Heart left ventricle (tissue), 16 donors: ENCODE results near the gene ABCD1. TPM values are rescaled to one million over a fixed set of nuclear protein-coding genes. Genes with fewer than 3 reads are reported as not detected.
A peak's percentile ranks its signal among the peaks of the same experiment; 100 is the strongest.
"Not testable (repeated sequence)": the region's sequence is repeated elsewhere in the genome, so short reads cannot be mapped to it uniquely, and the experiment has no call there.

Experiments
- ATAC-seq, 4 donors: fragments of 200-7000 bp; cut with Tn5 transposase; one replicate each; pipeline ENCODE4 v1.9.1; 2020 to 2022; ENCODE audit warnings: moderate library complexity in 4 of 4, mild to moderate bottlenecking in 3 of 4, moderate number of reproducible peaks in 1 of 4
- DNase-seq, 5 donors: peaks; one replicate each; pipeline ENCODE4 v3.0.0-alpha.2; 2020
- H3K27ac ChIP-seq, 12 donors: fragments of 200-600 bp; sonication (generic) in 4 of 12; one replicate each; pipeline versions ENCODE4 v1.5.0 to v1.8.0; 2016 to 2022; ENCODE audit warnings: mild to moderate bottlenecking in 2 of 12
- H3K27me3 ChIP-seq, 9 donors: fragments of 200-600 bp; sonication (generic) in 2 of 9; one replicate each; pipeline versions ENCODE4 v1.5.1 to v1.8.0; 2016 to 2022; ENCODE audit warnings: mild to moderate bottlenecking in 3 of 9
- H3K36me3 ChIP-seq, 9 donors: fragments of 200-600 bp; sonication (generic) in 2 of 9; one replicate each; pipeline versions ENCODE4 v1.5.0 to v1.8.0; 2018 to 2022; ENCODE audit warnings: mild to moderate bottlenecking in 2 of 9
- H3K4me1 ChIP-seq, 12 donors: fragments of 200-600 bp; sonication (generic) in 4 of 12; one replicate each; pipeline versions ENCODE4 v1.5.0 to v1.8.0; 2016 to 2022; ENCODE audit warnings: mild to moderate bottlenecking in 3 of 12
- H3K4me3 ChIP-seq, 12 donors: fragments of 200-600 bp; sonication (generic) in 4 of 12; one replicate each; pipeline versions ENCODE4 v1.5.0 to v1.8.0; 2017 to 2022; ENCODE audit warnings: mild to moderate bottlenecking in 9 of 12, moderate library complexity in 4 of 12
- H3K9me3 ChIP-seq, 12 donors: fragments of 200-600 bp; sonication (generic) in 4 of 12; one replicate each; pipeline versions ENCODE4 v1.5.0 to v1.8.0; 2016 to 2022; ENCODE audit warnings: mild to moderate bottlenecking in 1 of 12
- POLR2A ChIP-seq, 2 donors: fragments of 450-650 bp; IDR thresholded peaks; one replicate each; pipeline ENCODE4 v1.6.1; 2017; ENCODE audit warnings: antibody characterized with exemption in 2 of 2, mild to moderate bottlenecking in 2 of 2, moderate library complexity in 2 of 2
- WGBS, 4 donors: extraction: QIAGEN DNeasy Blood & Tissue Kit in 2 of 4; methylation state at CpG; one replicate each; pipeline versions ENCODE4 v1.1.5 to v1.1.7; 2013 to 2018; 5-methylcytosine and 5-hydroxymethylcytosine counted together
- intact Hi-C, 10 donors: fragments of 100-400 bp; cut with DNase I; formaldehyde crosslinking; loops; one replicate each; pipeline versions ENCODE4 v1.11.1 to v1.14.2; 2022
- polyA plus RNA-seq, 2 donors: library from polyadenylated mRNA; stranded (reverse); fragments of 200-250 nt; gene quantifications; one replicate each; pipeline ENCODE4 v1.2.3, GENCODE V29; 2013
- total RNA-seq, 9 donors: library from RNA; depleted of rRNA in 2 of 9; stranded (reverse); fragments of >200 nt in 2 of 9; fragmentation: NEBNext Ultra II Directional in 3 of 9; extraction: Animal tissue kit (Norgen Biotek cat#: 25700) in 3 of 9; gene quantifications; one replicate each; pipeline versions ENCODE4 v1.1.0 to v1.2.4, GENCODE V29; 2016 to 2023
- TF ChIP-seq, protein P1 (sequence below), 12 donors: fragments of 200-600 bp; sonication (generic) in 4 of 12; IDR thresholded peaks; one replicate each; pipeline versions ENCODE4 v1.5.0 to v1.8.0; 2018 to 2022; ENCODE audit warnings: antibody characterized with exemption in 12 of 12, mild to moderate bottlenecking in 5 of 12
- donor health status: ischemic (EF 13 %, LVEDD 7.1; RV severe dilation, severe dysfunction).
- donor health status: healthy with polysubstance abuse.
- donor health status: DM: no; HTN: yes; CAD: no.
- donor health status: DM: no; HTN: no; CAD: no.
- donor health status: ischemic (EF 25% LVEDD 6.9; RV normal size, moderate dysfunction).
- donor health status: ischemic (EF 25% LVEDD 5.7; RV mildly dilated, moderate dysfunction).
- donor health status: healthy.
- donor health status: DM: yes; HTN: yes; CAD: no.
- donor health status: ischemic (EF 35%, LVEDD 5.7; RV mildly dilated, moderate dysfunction).
- donor health status: nonischemic (EF 11% LVEDD 7.7; RV severe dilation, severe dysfunction).
- donor health status: DM: yes; HTN: yes; CAD: no.
- donor health status: PGD.
- donor health status: ischemic (EF 29% LVEDD 5.4; RV normal size, mild dysfunction).
- donor health status: nonischemic (EF 23%, LVEDD 6.1; RV moderate dilation, normal function).

Gene ABCD1
- total and polyA plus RNA-seq, 11 donors: 12.9 to 25.6 (median 15.6) TPM

DNA sequence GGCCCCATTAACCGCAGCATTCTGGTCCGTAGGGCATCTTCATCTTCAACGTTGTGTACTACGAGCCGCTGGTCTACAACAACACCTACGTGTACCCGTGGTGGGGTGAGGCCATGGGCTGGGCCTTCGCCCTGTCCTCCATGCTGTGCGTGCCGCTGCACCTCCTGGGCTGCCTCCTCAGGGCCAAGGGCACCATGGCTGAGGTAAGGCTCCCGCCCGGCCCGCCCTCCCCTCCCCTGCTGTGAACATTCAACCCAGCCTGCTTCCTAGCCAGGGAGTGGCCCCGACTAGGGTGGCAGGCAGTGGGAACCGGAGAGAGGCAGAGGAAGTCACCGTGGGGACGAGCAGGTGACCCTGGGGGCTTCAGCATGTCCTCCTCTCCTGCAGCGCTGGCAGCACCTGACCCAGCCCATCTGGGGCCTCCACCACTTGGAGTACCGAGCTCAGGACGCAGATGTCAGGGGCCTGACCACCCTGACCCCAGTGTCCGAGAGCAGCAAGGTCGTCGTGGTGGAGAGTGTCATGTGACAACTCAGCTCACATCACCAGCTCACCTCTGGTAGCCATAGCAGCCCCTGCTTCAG is 29.9 kb upstream of the ABCD1 start:
- Histone ChIP-seq H3K27ac (peak overlapping the region in 2 of 12 donors; percentile 41 to 92), H3K36me3 (peaks cover 0 to 8% (median 0%) of the 10 kb centered on the region in 9 donors), H3K27me3 (no peaks in the 10 kb centered on the region), H3K4me1 (peaks cover 0 to 18% (median 0%) of the 10 kb centered on the region in 12 donors), H3K4me3 (no peak overlapping the region), H3K9me3 (no peaks in the 10 kb centered on the region)
- no peak for DNase-seq
- intact Hi-C loops: no loop called here
- ATAC-seq: no peak
- TF ChIP-seq, protein P1, sequence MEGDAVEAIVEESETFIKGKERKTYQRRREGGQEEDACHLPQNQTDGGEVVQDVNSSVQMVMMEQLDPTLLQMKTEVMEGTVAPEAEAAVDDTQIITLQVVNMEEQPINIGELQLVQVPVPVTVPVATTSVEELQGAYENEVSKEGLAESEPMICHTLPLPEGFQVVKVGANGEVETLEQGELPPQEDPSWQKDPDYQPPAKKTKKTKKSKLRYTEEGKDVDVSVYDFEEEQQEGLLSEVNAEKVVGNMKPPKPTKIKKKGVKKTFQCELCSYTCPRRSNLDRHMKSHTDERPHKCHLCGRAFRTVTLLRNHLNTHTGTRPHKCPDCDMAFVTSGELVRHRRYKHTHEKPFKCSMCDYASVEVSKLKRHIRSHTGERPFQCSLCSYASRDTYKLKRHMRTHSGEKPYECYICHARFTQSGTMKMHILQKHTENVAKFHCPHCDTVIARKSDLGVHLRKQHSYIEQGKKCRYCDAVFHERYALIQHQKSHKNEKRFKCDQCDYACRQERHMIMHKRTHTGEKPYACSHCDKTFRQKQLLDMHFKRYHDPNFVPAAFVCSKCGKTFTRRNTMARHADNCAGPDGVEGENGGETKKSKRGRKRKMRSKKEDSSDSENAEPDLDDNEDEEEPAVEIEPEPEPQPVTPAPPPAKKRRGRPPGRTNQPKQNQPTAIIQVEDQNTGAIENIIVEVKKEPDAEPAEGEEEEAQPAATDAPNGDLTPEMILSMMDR (IDR thresholded peaks at IDR 0.05): no peak
- no peak for TF ChIP-seq POLR2A (IDR thresholded peaks at IDR 0.05)
- 61 to 75% (median 70%) methylated on average over 13 to 23 of the region's 23 CpGs for WGBS, 4 donors

DNA sequence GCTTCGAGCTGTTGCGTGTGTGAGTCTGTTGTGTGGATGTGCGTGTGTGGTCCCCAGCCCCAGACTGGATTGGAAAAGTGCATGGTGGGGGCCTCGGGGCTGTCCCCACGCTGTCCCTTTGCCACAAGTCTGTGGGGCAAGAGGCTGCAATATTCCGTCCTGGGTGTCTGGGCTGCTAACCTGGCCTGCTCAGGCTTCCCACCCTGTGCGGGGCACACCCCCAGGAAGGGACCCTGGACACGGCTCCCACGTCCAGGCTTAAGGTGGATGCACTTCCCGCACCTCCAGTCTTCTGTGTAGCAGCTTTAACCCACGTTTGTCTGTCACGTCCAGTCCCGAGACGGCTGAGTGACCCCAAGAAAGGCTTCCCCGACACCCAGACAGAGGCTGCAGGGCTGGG is 28.6 kb upstream of the ABCD1 start:
- WGBS, 4 donors: 66 to 89% (median 82%) methylated on average over 13 to 15 of the region's 15 CpGs
- Histone ChIP-seq H3K4me3 (no peak overlapping the region), H3K9me3 (no peaks in the 10 kb centered on the region), H3K27me3 (no peaks in the 10 kb centered on the region), H3K27ac (no peak overlapping the region), H3K36me3 (peaks cover 0 to 12% (median 0%) of the 10 kb centered on the region in 9 donors), H3K4me1 (peaks cover 0 to 18% (median 0%) of the 10 kb centered on the region in 12 donors)
- TF ChIP-seq, protein P1 (IDR thresholded peaks at IDR 0.05): no peak
- no peak for TF ChIP-seq POLR2A (IDR thresholded peaks at IDR 0.05)
- intact Hi-C loops: no loop called here
- no peak for ATAC-seq
- no peak for DNase-seq

DNA sequence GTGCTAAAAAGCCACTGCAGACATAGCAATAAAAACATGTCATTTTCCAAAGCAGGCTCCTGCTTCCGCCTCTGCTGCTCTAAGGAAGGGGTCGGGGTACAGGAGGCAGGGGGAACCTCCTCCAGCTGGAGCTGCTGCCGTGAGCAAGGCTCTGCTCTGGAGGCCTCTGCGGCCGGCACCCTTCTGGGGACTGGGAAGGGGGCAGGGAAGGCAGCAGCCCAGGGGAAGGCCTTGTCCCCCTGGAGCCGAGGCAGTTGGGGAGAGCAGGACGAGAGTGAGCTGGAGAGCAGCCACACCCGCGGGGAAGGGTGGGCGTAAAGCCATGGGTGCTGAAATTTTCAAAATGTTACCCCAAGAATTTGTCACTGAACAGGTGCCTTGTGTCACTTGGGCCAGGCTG is 28.1 kb upstream of the ABCD1 start:
- DNase-seq, H3K4me3 ChIP-seq, H3K27me3 ChIP-seq, H3K9me3 ChIP-seq, ATAC-seq, intact Hi-C loops: not testable (repeated sequence)
- WGBS, 4 donors: 67 to 79% (median 71%) methylated on average over 10 of the region's 10 CpGs
- Histone ChIP-seq H3K4me1 (peaks cover 0 to 16% (median 0%) of the 10 kb centered on the region in 12 donors), H3K36me3 (peaks cover 0 to 16% (median 0%) of the 10 kb centered on the region in 9 donors), H3K27ac (peak overlapping the region in 1 of 12 donors; percentile 82)

DNA sequence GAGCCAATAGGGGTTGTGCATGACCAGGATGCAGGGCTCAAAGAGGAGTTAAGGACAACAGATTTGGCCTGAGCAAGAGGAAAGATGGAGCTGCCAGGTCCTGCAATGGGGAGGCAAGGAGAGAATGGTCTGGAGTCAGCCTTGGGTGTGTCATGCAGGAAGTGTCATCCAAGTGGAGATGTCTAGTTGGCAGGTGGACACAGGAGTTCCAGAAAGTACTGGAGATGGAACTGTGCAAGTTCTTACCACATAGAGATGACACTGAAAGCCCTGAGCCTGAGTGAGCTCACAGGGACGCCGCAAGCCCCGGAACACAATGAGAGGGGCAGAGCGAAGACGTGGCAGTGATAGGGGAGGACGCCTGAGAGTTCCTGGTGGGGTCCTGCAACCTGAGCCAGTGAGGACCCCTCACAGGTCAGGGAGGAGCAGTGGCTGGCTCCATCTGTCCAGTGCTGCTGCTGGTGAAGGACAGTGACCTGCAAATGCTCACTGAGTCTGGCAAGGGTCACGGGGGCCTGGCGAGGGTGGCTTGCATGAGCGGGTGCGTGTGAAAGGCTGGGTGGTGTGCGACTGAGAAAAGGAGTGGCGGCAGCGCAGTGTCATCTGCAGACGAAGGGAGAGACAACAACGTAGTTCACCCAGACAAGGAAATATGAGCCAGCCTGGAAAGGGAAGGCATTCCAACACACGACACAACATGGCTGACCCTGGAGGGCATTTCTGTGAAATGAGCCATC is 27.5 kb upstream of the ABCD1 start:
- Histone ChIP-seq H3K36me3 (peaks cover 0 to 19% (median 2%) of the 10 kb centered on the region in 9 donors), H3K27ac (peak overlapping the region in 2 of 12 donors; percentile 79 to 82), H3K4me1 (peaks cover 0 to 14% (median 0%) of the 10 kb centered on the region in 12 donors)
- WGBS, 4 donors: 79 to 85% (median 81%) methylated on average over 16 of the region's 16 CpGs
- H3K4me3 ChIP-seq, ATAC-seq, H3K9me3 ChIP-seq, H3K27me3 ChIP-seq, intact Hi-C loops, DNase-seq: not testable (repeated sequence)
